HepG2 (cell line): ENCODE results near the gene THADA. TPM values are rescaled to one million over a fixed set of nuclear protein-coding genes. Genes with fewer than 3 reads are reported as not detected.

Experiments
- CHD2 ChIP-seq: IDR thresholded peaks from 2 replicates; pipeline ENCODE4 v1.6.1; 2011; ENCODE audit warnings: low read depth, low read length, improper control_type of control experiment
- ESRRA ChIP-seq: sonication (generic); formaldehyde crosslinking; IDR thresholded peaks from 2 replicates; pipeline ENCODE4 v1.5.1; 2020; ENCODE audit warnings: mild to moderate bottlenecking, low read depth, missing genetic modification reagents
- FOXP4 ChIP-seq: sonication (generic); formaldehyde crosslinking; IDR thresholded peaks from 2 replicates; pipeline ENCODE4 v1.4.0; 2020; ENCODE audit warnings: missing genetic modification reagents
- MED13 ChIP-seq: sonication (generic); formaldehyde crosslinking; IDR thresholded peaks from 2 replicates; pipeline ENCODE4 v1.5.0; 2020; ENCODE audit warnings: missing genetic modification reagents
- MYPOP ChIP-seq: sonication (generic); formaldehyde crosslinking; IDR thresholded peaks from 2 replicates; pipeline ENCODE4 v1.8.1; 2023; ENCODE audit warnings: mild to moderate bottlenecking, moderate library complexity, missing genetic modification reagents
- NR0B2 ChIP-seq: sonication (generic); formaldehyde crosslinking; IDR thresholded peaks from 2 replicates; pipeline ENCODE4 v1.4.0; 2020; ENCODE audit warnings: mild to moderate bottlenecking, missing genetic modification reagents
- PAX8 ChIP-seq: sonication (generic); formaldehyde crosslinking; IDR thresholded peaks from 2 replicates; pipeline ENCODE4 v1.8.0; 2022; ENCODE audit warnings: mild to moderate bottlenecking, missing genetic modification reagents, borderline replicate concordance
- RARA ChIP-seq: IDR thresholded peaks from 2 replicates; pipeline ENCODE4 v1.6.1; 2016; ENCODE audit warnings: missing genetic modification reagents, missing compliant biosample characterization
- SNRNP70 ChIP-seq: fragments of 200-400 bp; formaldehyde crosslinking; IDR thresholded peaks from 2 replicates; pipeline ENCODE4 v1.6.1; 2017; ENCODE audit warnings: mild to moderate bottlenecking, low read depth, low read length, moderate library complexity
- ZBTB40 ChIP-seq, 2 experiments: fragments of 450-650 bp in 1 of 2; sonication (generic) in 1 of 2; formaldehyde crosslinking in 1 of 2; IDR thresholded peaks; 2 replicates each; pipeline versions ENCODE4 v1.6.1 to v1.8.0; 2016 to 2022; ENCODE audit warnings: antibody characterized with exemption in 1 of 2, mild to moderate bottlenecking in 1 of 2, missing genetic modification reagents in 1 of 2
- ZNF564 ChIP-seq: sonication (generic); formaldehyde crosslinking; IDR thresholded peaks from 2 replicates; pipeline ENCODE4 v1.8.1; 2023; ENCODE audit warnings: mild to moderate bottlenecking, missing genetic modification reagents
- ZNF572 ChIP-seq: sonication (generic); formaldehyde crosslinking; IDR thresholded peaks from 2 replicates; pipeline ENCODE4 v1.5.1; 2020; ENCODE audit warnings: mild to moderate bottlenecking, missing genetic modification reagents
- ZNF672 ChIP-seq: sonication (generic); formaldehyde crosslinking; IDR thresholded peaks from 2 replicates; pipeline ENCODE4 v1.8.1; 2022; ENCODE audit warnings: missing genetic modification reagents
- ZNF678 ChIP-seq: sonication (generic); formaldehyde crosslinking; IDR thresholded peaks from 2 replicates; pipeline ENCODE4 v1.4.0; 2020; ENCODE audit warnings: mild to moderate bottlenecking, missing genetic modification reagents
- polyA plus RNA-seq, 8 experiments: library from polyadenylated mRNA; depleted of rRNA in 3 of 8; stranded (reverse) in 7 of 8; unstranded in 1 of 8; fragments of >200 nt; fragmentation: Illumina TruSeq in 4 of 8; extraction: Trizol in 4 of 8; gene quantifications; 2 replicates each; pipeline versions ENCODE4 v1.2.1 to v1.2.3, GENCODE V29; 2011 to 2016; ENCODE audit warnings: low read depth in 4 of 8, missing spikeins in 1 of 8, mixed read lengths in 1 of 8; ENCODE audit not compliant: insufficient read depth in 1 of 8
- total RNA-seq, 5 experiments: library from RNA; depleted of rRNA; stranded (reverse); fragments of >200 nt; fragmentation: Illumina TruSeq; extraction: Trizol; gene quantifications; 2 replicates each; pipeline ENCODE4 v1.2.3, GENCODE V29; 2016; ENCODE audit warnings: low read depth in 1 of 5

Gene THADA
- total and polyA plus RNA-seq, 2 of the 13 experiments (the other 11 are each of a cell fraction or from before 2014, with no cell fraction given), result 12.7 to 21.7 TPM

- peak; percentile 94 for TF ChIP-seq FOXP4 (CRISPR knock-in tag)
- no peak for TF ChIP-seq ZBTB40 (IDR thresholded peaks at IDR 0.05)
- no peak for TF ChIP-seq ZBTB40 (CRISPR knock-in tag; IDR thresholded peaks at IDR 0.05)
- TF ChIP-seq NR0B2 (CRISPR knock-in tag), result no peak
- TF ChIP-seq SNRNP70, result no peak
- no peak for TF ChIP-seq ZNF672 (CRISPR knock-in tag)
- TF ChIP-seq MED13 (CRISPR knock-in tag), result no peak
- peak; percentile 92 for TF ChIP-seq RARA (CRISPR knock-in tag)
- no peak for TF ChIP-seq PAX8 (CRISPR knock-in tag)
- no peak for TF ChIP-seq CHD2
- peak; percentile 31; the same call in 1 of the 2 replicates for TF ChIP-seq MYPOP
- no peak for TF ChIP-seq ZNF564 (CRISPR knock-in tag)
- TF ChIP-seq ZNF678, result no peak
- no peak for TF ChIP-seq ZNF572
- no peak for TF ChIP-seq ESRRA (CRISPR knock-in tag)
Measured at GRCh38 chr2:43634604-43635306, 38.9 kb upstream of the THADA start (continued).
